Upper lobe of left lung (tissue), 6 donors: ENCODE data around the gene CNTROB. TPM values are rescaled to one million over a fixed set of nuclear protein-coding genes. Genes with fewer than 3 reads are reported as not detected.

Experiments used
- ATAC-seq, 2 donors: fragments of 200-7000 bp; cut with Tn5 transposase; one replicate each; pipeline ENCODE4 v1.9.1; 2022; ENCODE audit warnings: mild to moderate bottlenecking in 2 of 2, moderate library complexity in 2 of 2; ENCODE audit not compliant: low FRiP score in 2 of 2
- DNase-seq, 2 donors: peaks; one replicate each; pipeline ENCODE4 v3.0.0-alpha.2; 2019 to 2020
- H3K27ac ChIP-seq, 4 donors: fragments of 200-600 bp; sonication (generic); one replicate each; pipeline ENCODE4 v1.5.1; 2016 to 2019
- H3K27me3 ChIP-seq, 4 donors: fragments of 200-600 bp; sonication (generic); one replicate each; pipeline ENCODE4 v1.5.1; 2017 to 2019
- H3K36me3 ChIP-seq, 4 donors: fragments of 200-600 bp; sonication (generic); one replicate each; pipeline ENCODE4 v1.5.1; 2016 to 2019
- H3K4me1 ChIP-seq, 4 donors: fragments of 200-600 bp; sonication (generic); one replicate each; pipeline ENCODE4 v1.5.1; 2018 to 2019
- H3K4me3 ChIP-seq, 4 donors: fragments of 200-600 bp; sonication (generic); one replicate each; pipeline ENCODE4 v1.5.1; 2017 to 2019; ENCODE audit warnings: mild to moderate bottlenecking in 2 of 4, moderate library complexity in 1 of 4
- H3K9me3 ChIP-seq, 4 donors: fragments of 200-600 bp; sonication (generic); one replicate each; pipeline ENCODE4 v1.5.1; 2018 to 2019
- CTCF ChIP-seq, 6 experiments: fragments of 450-650 bp in 4 of 6; fragments of 200-600 bp in 2 of 6; sonication (generic) in 2 of 6; IDR thresholded peaks; one replicate each; pipeline ENCODE4 v1.5.1; 2016 to 2019; ENCODE audit warnings: antibody characterized with exemption in 6 of 6
- EP300 ChIP-seq, 4 donors: sonication (generic); formaldehyde crosslinking; IDR thresholded peaks; one replicate each; pipeline ENCODE4 v1.5.1; 2017; ENCODE audit warnings: antibody characterized with exemption in 4 of 4, control low read depth in 2 of 4
- POLR2A ChIP-seq, 4 donors: fragments of 450-650 bp; IDR thresholded peaks; one replicate each; pipeline ENCODE4 v1.5.1; 2016 to 2017; ENCODE audit warnings: antibody characterized with exemption in 4 of 4, mild to moderate bottlenecking in 2 of 4
- POLR2AphosphoS5 ChIP-seq, 2 donors: sonication (generic); formaldehyde crosslinking; IDR thresholded peaks; one replicate each; pipeline ENCODE4 v1.5.1; 2017; ENCODE audit warnings: antibody characterized with exemption in 2 of 2
- WGBS, 2 donors: methylation state at CpG; one replicate each; pipeline ENCODE4 v1.1.5; 2017 to 2018; 5-methylcytosine and 5-hydroxymethylcytosine counted together
- total RNA-seq, 6 donors: library from RNA; depleted of rRNA in 4 of 6; stranded (reverse); fragments of >200 nt in 4 of 6; gene quantifications; one replicate each; pipeline versions ENCODE4 v1.1.0 to v1.2.1, GENCODE V29; 2016 to 2021
- donor health status: DM: no; HTN: no; CAD: no; lungs with moderate emphysema.
- donor health status: DM: no; HTN: yes; CAD: no; lungs with severe emphysema.

The CNTROB gene
- total RNA-seq, 6 donors from 2014 or later = 50.6 to 216 (median 88.3) TPM

DNA sequence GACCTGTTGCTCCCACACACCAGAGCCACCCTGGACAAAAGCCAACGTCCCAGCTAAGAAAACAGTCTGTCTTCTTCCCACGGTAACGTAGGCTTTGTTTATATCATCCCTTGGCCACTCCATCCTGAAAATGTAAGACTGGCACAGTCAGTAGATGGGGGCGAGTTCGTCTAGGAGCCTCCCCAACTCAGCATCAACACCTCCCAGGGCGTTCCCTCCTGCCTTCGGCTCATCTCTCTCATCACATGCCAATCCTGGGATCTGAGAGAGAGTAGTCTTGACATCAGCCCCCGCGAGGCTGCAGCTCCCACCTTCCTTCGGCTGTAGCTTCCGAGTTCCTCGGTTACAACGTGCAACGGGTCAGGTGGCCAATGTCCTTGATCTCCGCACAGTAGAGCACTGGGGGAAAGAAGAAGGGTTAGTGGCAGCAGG lies 16.8 kb upstream of the CNTROB start:
- H3K27me3 ChIP-seq = no peaks in the 10 kb centered on the region
- no peak for TF ChIP-seq POLR2AphosphoS5 (IDR thresholded peaks at IDR 0.05)
- TF ChIP-seq CTCF (IDR thresholded peaks at IDR 0.05) = no peak
- no peak for TF ChIP-seq POLR2A (IDR thresholded peaks at IDR 0.05)
- no peak for TF ChIP-seq EP300 (IDR thresholded peaks at IDR 0.05)
- ATAC-seq (peak; percentile 32 to 63), DNase-seq (no peak)
- no peaks in the 10 kb centered on the region for H3K9me3 ChIP-seq
- peaks cover 20 to 26% (median 25%) of the 10 kb centered on the region in 4 donors for H3K4me1 ChIP-seq
- H3K36me3 ChIP-seq = peaks cover 7 to 15% (median 12%) of the 10 kb centered on the region in 4 donors
- WGBS, 2 donors = 0 to 1% methylated on average over 12 to 15 of the region's 15 CpGs
- H3K4me3 ChIP-seq = peak overlapping the region; percentile 63 to 73 (median 69)
- peak overlapping the region; percentile 94 to 98 (median 96) for H3K27ac ChIP-seq

DNA sequence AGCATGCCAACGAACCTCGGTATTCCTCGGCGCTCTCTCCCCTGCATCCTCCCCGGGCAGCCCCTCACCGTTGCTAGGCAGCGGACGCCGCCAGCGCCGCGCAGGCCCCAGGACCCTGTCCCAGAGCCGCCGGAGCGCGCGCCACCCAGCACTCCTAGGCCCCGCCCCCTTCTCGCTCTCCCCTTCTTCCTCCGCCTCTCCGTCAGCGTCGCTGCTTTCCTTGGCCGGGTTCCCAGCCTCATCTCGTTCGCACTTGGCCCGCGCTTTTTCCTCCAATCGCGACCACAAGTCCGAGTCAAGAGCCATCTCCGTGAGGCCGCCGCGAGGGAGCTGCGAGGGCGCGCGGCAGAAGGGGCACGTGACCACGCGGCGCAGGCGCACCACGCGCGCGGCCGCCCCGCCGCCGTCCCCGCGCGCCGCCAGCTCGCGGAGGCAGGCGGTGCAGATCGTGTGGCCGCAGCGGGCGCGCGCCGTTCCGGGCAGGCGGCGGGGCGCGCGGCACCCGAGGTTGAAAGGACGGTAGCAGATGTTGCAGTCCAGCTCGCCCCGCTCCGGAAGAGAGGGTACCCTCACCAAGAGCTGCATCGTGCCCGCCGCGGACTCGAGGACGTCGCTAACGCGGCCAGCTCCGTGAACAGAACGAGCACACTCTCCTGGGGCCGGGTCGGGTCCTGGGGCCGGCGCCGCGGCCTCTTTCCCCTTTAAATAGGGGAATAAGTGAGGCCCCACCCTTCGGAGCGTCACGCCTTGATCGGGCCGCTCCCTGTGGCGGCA lies 16.2 kb upstream of the CNTROB start, which contains the start of gene RNF227:
RNF227 (minus strand) TSS at position 679 of the 774 bp plus-strand sequence; CDS start at position 585, 94 bp downstream.
- Histone ChIP-seq H3K4me1 (peaks cover 20 to 26% (median 25%) of the 10 kb centered on the region in 4 donors), H3K27ac (peak within 1 kb of the TSS; percentile 94 to 98 (median 96)), H3K36me3 (peaks cover 3 to 9% (median 7%) of the 10 kb centered on the region in 4 donors), H3K9me3 (no peaks in the 10 kb centered on the region), H3K4me3 (peak within 1 kb of the TSS; percentile 63 to 73 (median 69)), H3K27me3 (no peaks in the 10 kb centered on the region)
- 0 to 2% methylated on average over 27 to 68 of the region's 100 CpGs for WGBS, 2 donors
- DNase-seq = peak; percentile 93 to 96
- peak; percentile 92 to 94 for ATAC-seq
- TF ChIP-seq POLR2AphosphoS5 (IDR thresholded peaks at IDR 0.05) = peak; percentile 61 to 74
- peak in 3 of 4 donors; percentile 38 to 74 (median 55) for TF ChIP-seq POLR2A (IDR thresholded peaks at IDR 0.05)
- TF ChIP-seq EP300 (IDR thresholded peaks at IDR 0.05) = no peak
- TF ChIP-seq CTCF (IDR thresholded peaks at IDR 0.05) = peak in 4 of 6 experiments; percentile 39 to 54 (median 40)

- WGBS, 2 donors = 37 to 62% methylated on average over 9 to 14 of the region's 15 CpGs
- Histone ChIP-seq H3K27me3 (no peaks in the 10 kb centered on the region), H3K4me3 (peak overlapping the region; percentile 21 to 73 (median 64)), H3K4me1 (peaks cover 20 to 26% (median 25%) of the 10 kb centered on the region in 4 donors), H3K27ac (peak overlapping the region; percentile 94 to 98 (median 96)), H3K36me3 (peaks cover 0 to 4% (median 3%) of the 10 kb centered on the region in 4 donors), H3K9me3 (no peaks in the 10 kb centered on the region)
- peak; percentile 26 to 31 for TF ChIP-seq POLR2AphosphoS5 (IDR thresholded peaks at IDR 0.05)
- no peak for TF ChIP-seq POLR2A (IDR thresholded peaks at IDR 0.05)
- no peak for ATAC-seq
- DNase-seq = no peak
Measured at GRCh38 chr17:7916385-7916682, 15.7 kb upstream of the CNTROB start.

DNA sequence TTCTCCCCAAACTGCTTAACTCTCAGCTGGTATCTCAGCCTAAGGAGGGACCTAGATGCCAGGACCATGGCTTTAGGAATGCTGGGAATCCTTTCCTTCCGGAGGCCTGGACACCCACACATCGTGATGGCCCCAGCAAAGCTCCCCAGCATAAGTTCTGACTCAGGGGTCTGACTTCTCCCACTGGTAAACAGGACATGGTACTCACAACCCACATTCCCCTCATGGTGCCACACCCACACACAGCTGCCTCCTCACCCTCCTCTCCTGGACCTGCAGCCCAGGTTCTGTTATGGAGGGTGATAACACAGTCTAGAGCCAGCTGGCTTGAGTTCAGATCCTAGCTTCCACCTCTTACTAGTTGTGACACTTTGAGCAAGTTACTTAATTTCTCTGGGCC lies 15.2 kb upstream of the CNTROB start:
- Histone ChIP-seq H3K9me3 (no peaks in the 10 kb centered on the region), H3K36me3 (no peaks in the 10 kb centered on the region), H3K27ac (peak overlapping the region; percentile 94 to 98 (median 96)), H3K27me3 (no peaks in the 10 kb centered on the region), H3K4me1 (peaks cover 20 to 26% (median 25%) of the 10 kb centered on the region in 4 donors), H3K4me3 (no peak overlapping the region)
- TF ChIP-seq POLR2A (IDR thresholded peaks at IDR 0.05) (no peak), CTCF (IDR thresholded peaks at IDR 0.05) (no peak), POLR2AphosphoS5 (IDR thresholded peaks at IDR 0.05) (no peak), EP300 (IDR thresholded peaks at IDR 0.05) (no peak)
- DNase-seq (no peak), ATAC-seq (no peak)
- 79 to 90% methylated on average over 2 of the region's 2 CpGs for WGBS, 2 donors

DNA sequence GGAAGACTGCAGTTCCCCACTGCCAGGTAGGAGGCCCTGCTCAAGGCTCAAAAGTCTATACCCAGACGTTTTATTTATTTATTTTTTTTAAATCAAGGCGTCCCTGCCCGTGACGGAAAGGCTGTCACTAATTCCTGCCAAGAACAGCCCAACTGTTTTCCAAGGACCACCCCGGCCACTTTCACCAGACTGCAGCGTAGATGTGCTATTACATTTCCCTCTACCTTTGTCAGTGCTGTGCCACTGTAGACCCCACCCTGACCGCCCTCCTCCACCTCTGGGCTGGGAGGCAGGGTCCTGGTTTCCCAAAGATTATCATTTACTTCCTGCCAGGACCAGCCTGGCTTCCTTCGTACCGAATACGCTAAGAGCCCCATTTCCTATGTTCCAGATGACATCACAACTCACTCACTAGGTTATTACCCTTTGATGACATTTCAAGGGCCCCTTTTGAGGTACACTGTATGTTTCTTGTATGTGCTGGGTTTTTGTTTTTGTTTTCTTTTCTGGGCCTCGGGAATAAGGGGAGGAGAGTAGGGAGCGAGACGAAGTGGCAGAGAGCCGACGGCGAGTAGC lies 9.6 kb upstream of the CNTROB start:
- no peaks in the 10 kb centered on the region for H3K9me3 ChIP-seq
- WGBS, 2 donors = 24 to 26% methylated on average over 16 of the region's 16 CpGs
- H3K27me3 ChIP-seq = no peaks in the 10 kb centered on the region
- peak overlapping the region; percentile 24 to 58 (median 48) for H3K4me3 ChIP-seq
- peak overlapping the region; percentile 45 to 81 (median 76) for H3K27ac ChIP-seq
- peaks cover 11 to 17% (median 14%) of the 10 kb centered on the region in 4 donors for H3K4me1 ChIP-seq
- TF ChIP-seq POLR2AphosphoS5 (IDR thresholded peaks at IDR 0.05) = no peak
- TF ChIP-seq POLR2A (IDR thresholded peaks at IDR 0.05) = no peak
- TF ChIP-seq EP300 (IDR thresholded peaks at IDR 0.05) = no peak
- TF ChIP-seq CTCF (IDR thresholded peaks at IDR 0.05) = no peak
- ATAC-seq (no peak), DNase-seq (no peak)
- H3K36me3 ChIP-seq = no peaks in the 10 kb centered on the region
